LNCAP (cell line): ENCODE data around the gene FFAR3.

Source experiments
- TF ChIP-seq, protein P1 (sequence below): fragments of 450-650 bp; IDR thresholded peaks from 2 replicates; pipeline ENCODE4 v1.5.1; 2017; ENCODE audit warnings: mild to moderate bottlenecking

FFAR3 gene

DNA sequence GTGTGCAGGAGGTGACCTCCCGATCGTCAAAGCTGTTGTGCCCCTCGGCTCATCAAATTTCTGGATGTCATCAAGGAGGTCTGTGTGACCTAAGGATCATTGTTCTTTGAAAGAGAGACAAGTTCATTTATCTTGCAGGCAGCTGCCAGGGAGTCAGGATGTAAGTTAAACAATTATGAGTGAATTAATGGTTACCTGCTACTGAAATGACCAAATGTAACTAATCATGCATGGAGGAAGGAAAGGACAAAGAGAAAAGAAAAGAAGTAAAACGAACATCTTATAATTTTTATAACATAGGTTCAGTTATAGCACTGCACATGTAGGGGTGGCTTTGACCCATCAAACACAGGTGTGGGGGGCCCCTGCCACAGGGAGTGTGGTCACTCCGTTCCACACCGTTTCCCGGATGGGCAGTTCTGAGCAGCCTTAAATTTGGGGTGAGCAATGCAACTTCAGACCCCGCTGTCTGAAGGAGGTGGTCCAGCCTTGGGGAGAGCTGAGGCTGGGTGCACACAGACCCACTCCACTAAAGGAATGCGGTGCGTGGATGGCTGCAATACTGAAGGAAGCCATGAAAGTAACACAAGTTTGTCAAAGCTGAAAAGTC is 24.0 kb upstream of the FFAR3 start:
- TF ChIP-seq, protein P1, sequence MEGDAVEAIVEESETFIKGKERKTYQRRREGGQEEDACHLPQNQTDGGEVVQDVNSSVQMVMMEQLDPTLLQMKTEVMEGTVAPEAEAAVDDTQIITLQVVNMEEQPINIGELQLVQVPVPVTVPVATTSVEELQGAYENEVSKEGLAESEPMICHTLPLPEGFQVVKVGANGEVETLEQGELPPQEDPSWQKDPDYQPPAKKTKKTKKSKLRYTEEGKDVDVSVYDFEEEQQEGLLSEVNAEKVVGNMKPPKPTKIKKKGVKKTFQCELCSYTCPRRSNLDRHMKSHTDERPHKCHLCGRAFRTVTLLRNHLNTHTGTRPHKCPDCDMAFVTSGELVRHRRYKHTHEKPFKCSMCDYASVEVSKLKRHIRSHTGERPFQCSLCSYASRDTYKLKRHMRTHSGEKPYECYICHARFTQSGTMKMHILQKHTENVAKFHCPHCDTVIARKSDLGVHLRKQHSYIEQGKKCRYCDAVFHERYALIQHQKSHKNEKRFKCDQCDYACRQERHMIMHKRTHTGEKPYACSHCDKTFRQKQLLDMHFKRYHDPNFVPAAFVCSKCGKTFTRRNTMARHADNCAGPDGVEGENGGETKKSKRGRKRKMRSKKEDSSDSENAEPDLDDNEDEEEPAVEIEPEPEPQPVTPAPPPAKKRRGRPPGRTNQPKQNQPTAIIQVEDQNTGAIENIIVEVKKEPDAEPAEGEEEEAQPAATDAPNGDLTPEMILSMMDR = no peak

DNA sequence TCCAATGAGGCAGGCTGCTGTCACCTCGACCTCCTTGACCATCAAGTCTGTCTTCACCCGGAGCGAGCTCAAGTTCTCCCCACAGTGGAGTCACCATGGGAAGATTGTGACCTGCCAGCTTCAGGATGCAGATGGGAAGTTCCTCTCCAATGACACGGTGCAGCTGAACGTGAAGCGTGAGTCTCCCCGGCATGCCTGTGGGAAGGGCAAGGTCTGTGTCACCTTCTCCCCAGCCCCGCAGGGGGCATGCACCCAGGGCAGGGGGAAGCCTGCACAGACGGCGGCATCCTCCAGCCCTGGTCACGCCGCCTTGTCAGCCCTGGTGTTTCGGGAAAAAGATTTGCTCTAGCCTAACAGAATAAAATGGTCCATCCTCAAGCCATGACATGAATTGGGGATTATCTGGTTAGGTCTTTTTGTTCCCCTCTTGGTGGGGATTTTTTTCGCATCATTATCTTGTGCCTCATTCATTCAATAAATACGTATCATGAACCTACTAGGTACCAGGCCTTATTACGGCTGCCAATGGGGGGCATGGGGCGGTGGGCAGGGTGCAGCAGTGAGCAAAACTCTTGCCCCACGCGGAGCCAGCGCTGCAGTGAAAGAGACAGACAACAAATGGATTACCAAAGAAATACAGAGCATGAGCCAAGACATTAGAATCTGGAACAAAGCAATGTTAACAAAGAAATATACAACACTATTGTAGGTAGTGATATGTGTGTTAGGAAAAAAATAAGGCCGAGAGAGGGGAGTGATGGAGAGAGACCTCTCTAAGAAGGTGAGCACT is 21.9 kb upstream of the FFAR3 start:
- TF ChIP-seq, protein P1 = no peak

DNA sequence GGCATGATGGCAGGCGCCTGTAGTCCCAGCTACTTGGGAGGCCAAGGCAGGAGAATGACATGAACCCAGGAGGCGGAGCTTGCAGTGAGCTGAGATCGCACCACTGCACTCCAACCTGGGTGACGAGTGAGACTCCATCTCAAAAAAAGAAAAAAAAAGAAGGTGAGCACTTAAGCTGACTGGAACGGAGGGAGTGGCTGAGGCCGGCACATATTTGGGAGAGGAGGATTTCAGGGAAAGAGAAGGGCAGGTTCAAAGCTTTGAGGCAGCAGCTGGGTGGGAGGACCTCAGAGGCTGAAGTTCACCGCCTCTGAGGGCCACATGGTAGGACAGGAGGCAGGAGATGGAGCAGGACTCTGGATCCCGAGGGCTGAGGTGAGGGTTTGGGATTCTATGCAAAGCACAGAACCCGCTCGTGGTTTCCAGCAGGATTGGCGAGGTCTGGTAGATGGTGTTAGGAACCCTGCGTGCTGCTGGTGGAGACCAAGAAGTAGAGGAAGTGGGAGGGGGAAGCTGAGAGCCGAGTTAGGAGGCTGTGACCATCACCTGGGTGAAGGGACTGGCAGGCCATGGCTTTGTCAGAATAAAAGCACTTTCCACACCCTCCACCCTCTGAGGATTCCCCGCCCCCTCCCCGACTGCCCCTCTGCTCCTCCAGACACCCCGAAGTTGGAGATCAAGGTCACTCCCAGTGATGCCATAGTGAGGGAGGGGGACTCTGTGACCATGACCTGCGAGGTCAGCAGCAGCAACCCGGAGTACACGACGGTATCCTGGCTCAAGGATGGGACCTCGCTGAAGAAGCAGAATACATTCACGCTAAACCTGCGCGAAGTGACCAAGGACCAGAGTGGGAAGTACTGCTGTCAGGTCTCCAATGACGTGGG is 20.9 kb upstream of the FFAR3 start:
- TF ChIP-seq, protein P1 = no peak

DNA sequence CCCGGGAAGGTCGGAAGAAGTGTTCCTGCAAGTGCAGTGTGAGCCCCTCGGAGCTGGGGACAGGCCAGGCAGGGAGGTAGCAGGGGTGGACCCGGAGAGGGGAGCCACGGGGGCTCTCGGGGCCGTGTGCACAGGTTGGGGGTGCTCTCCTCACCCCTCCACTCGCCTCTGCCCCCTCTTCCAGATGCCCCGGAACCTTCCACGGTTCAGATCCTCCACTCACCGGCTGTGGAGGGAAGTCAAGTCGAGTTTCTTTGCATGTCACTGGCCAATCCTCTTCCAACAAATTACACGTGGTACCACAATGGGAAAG is 20.3 kb upstream of the FFAR3 start:
- TF ChIP-seq, protein P1 = no peak

DNA sequence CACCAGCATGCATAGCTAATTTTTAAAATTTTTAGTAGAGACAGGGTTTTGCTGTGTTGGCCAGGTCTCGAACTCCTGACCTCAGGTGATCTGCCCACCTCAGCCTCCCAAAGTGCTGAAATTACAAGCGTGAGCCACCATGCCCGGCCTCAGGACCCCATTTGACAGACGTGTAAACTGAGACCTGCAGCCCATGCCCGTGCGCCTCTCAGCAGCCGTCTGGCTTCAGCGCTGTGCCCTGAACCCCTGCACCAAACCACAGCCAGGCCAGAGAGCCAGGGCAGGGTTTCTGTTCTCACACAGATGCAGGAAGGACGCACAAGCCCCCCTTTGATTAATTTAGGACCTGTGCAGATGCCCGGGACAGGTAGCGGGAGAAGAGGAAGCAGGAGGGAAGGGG is 17.8 kb upstream of the FFAR3 start:
- TF ChIP-seq, protein P1 = no peak

DNA sequence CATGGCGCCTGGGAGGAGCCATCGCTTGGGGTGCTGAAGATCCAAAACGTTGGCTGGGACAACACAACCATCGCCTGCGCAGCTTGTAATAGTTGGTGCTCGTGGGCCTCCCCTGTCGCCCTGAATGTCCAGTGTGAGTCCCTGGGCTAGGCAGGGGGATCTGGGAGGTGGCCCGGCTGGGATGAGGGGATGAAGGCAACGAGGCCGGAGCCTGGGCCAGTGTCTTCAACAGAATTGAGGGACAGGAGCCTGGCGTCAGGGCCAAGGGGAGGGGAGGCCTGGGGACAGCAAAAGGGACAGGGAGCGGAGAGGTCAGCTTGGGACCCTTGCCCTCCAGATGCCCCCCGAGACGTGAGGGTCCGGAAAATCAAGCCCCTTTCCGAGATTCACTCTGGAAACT is 17.3 kb upstream of the FFAR3 start:
- TF ChIP-seq, protein P1 = no peak

DNA sequence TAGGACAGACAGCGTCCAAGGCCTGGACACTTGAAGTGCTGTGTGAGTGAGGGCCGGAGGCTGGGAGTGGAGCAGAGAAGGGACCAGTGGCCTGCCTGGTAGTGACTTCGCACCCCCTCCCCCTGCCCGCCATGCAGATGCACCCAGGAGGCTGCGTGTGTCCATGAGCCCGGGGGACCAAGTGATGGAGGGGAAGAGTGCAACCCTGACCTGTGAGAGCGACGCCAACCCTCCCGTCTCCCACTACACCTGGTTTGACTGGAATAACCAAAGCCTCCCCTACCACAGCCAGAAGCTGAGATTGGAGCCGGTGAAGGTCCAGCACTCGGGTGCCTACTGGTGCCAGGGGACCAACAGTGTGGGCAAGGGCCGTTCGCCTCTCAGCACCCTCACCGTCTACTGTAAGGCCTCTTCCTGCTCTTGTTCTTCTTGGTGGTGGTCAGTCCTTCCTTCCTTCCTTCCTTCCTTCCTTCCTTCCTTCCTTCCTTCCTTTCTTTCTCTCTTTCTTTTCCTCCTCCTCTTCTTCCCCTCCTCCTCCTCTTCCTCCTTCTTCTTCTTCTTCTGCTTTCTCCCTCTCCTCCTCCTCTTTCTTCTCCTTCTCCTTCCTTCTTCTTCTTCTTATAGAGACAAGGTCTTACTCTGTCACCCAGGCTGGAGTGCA is 16.6 kb upstream of the FFAR3 start:
- TF ChIP-seq, protein P1 = no peak
